Left ventricle myocardium inferior (tissue), 1 donor: Measurements from ENCODE around the gene KLHDC7B. TPM values are rescaled to one million over a fixed set of nuclear protein-coding genes. Genes with fewer than 3 reads are reported as not detected.

ENCODE experiments used
- DNase-seq: peaks from one replicate; pipeline ENCODE4 v3.0.0-alpha.2; 2020
- H3K27ac ChIP-seq: fragments of 200-600 bp; replicated peaks from 2 replicates; pipeline ENCODE4 v1.8.0; 2021
- H3K27me3 ChIP-seq: fragments of 200-600 bp; 2 replicates; pipeline ENCODE4 v1.8.0; 2021; ENCODE audit warnings: low read depth
- H3K36me3 ChIP-seq: fragments of 200-600 bp; 2 replicates; pipeline ENCODE4 v1.8.0; 2021
- H3K4me1 ChIP-seq: fragments of 200-600 bp; 2 replicates; pipeline ENCODE4 v1.8.0; 2021
- H3K4me3 ChIP-seq: fragments of 200-600 bp; 2 replicates; pipeline ENCODE4 v1.8.0; 2021; ENCODE audit warnings: mild to moderate bottlenecking, moderate library complexity
- H3K9me3 ChIP-seq: fragments of 200-600 bp; replicated peaks from 2 replicates; pipeline ENCODE4 v1.8.0; 2021
- CTCF ChIP-seq: fragments of 200-600 bp; IDR thresholded peaks from 2 replicates; pipeline ENCODE4 v1.8.0; 2021; ENCODE audit warnings: antibody characterized with exemption, mild to moderate bottlenecking, borderline replicate concordance
- intact Hi-C: fragments of 100-400 bp; cut with micrococcal nuclease; formaldehyde crosslinking; loops from one replicate; pipeline ENCODE4 v1.11.0; 2022
- total RNA-seq: library from RNA; stranded (reverse); fragmentation: NEBNext Ultra II Directional; extraction: Animal tissue kit (Norgen Biotek cat#: 25700); gene quantifications from one replicate; pipeline ENCODE4 v1.2.1, GENCODE V29; 2021
- donor health status: DM: no; HTN: yes; CAD: no; lungs with severe emphysema.

Gene KLHDC7B
- total RNA-seq, 1 donor from 2014 or later, result not detected

GRCh38 chr22:50508897-50509296 is 36.8 kb upstream of the KLHDC7B start:
- intact Hi-C loops, result no loop called here
- no peaks in the 10 kb centered on the region for H3K9me3 ChIP-seq
- H3K36me3 ChIP-seq, result peaks cover 18% of the 10 kb centered on the region
- peak overlapping the region; percentile 88 for H3K27ac ChIP-seq
- H3K4me3 ChIP-seq, result peak overlapping the region; percentile 82
- no peak for DNase-seq
- H3K4me1 ChIP-seq, result peaks cover 34% of the 10 kb centered on the region
- TF ChIP-seq CTCF, result no peak
- no peaks in the 10 kb centered on the region for H3K27me3 ChIP-seq

GRCh38 chr22:50513175-50513574 is 32.5 kb upstream of the KLHDC7B start:
- no peaks in the 10 kb centered on the region for H3K27me3 ChIP-seq
- H3K36me3 ChIP-seq, result peaks cover 19% of the 10 kb centered on the region
- DNase-seq, result no peak
- H3K4me1 ChIP-seq, result peaks cover 16% of the 10 kb centered on the region
- H3K27ac ChIP-seq, result no peak overlapping the region
- no peaks in the 10 kb centered on the region for H3K9me3 ChIP-seq
- TF ChIP-seq CTCF, result no peak
- H3K4me3 ChIP-seq, result no peak overlapping the region
- intact Hi-C loops, result no loop called here

- no peak for DNase-seq
Observed at GRCh38 chr22:50516068-50516467, 29.6 kb upstream of the KLHDC7B start.

GRCh38 chr22:50516891-50517290 is 28.8 kb upstream of the KLHDC7B start:
- Histone ChIP-seq H3K27me3 (no peaks in the 10 kb centered on the region), H3K36me3 (peaks cover 55% of the 10 kb centered on the region), H3K9me3 (no peaks in the 10 kb centered on the region), H3K4me3 (no peak overlapping the region), H3K27ac (no peak overlapping the region), H3K4me1 (no peaks in the 10 kb centered on the region)
- DNase-seq, result no peak
- intact Hi-C loops, result no loop called here
- TF ChIP-seq CTCF, result no peak

More at GRCh38 chr22:50516068-50516467, 29.6 kb upstream of the KLHDC7B start:
- no peak overlapping the region for H3K4me3 ChIP-seq
- intact Hi-C loops, result no loop called here
- no peak for TF ChIP-seq CTCF
- no peaks in the 10 kb centered on the region for H3K9me3 ChIP-seq
- no peaks in the 10 kb centered on the region for H3K4me1 ChIP-seq
- H3K36me3 ChIP-seq, result peaks cover 47% of the 10 kb centered on the region
- H3K27ac ChIP-seq, result no peak overlapping the region
- no peaks in the 10 kb centered on the region for H3K27me3 ChIP-seq

- H3K9me3 ChIP-seq, result no peaks in the 10 kb centered on the region
- H3K36me3 ChIP-seq, result peaks cover 63% of the 10 kb centered on the region
Observed at GRCh38 chr22:50517495-50518260, 28.0 kb upstream of the KLHDC7B start.

More at GRCh38 chr22:50517495-50518260, 28.0 kb upstream of the KLHDC7B start:
- H3K27ac ChIP-seq, result no peak overlapping the region
- H3K4me1 ChIP-seq, result no peaks in the 10 kb centered on the region
- TF ChIP-seq CTCF, result no peak
- intact Hi-C loops, result no loop called here
- no peak for DNase-seq
- no peak overlapping the region for H3K4me3 ChIP-seq
- H3K27me3 ChIP-seq, result no peaks in the 10 kb centered on the region
